Brain microvascular endothelial cell (primary cell): ENCODE results near the gene ME2.

Experiments
- DNase-seq: peaks from one replicate; pipeline ENCODE4 v3.0.0-alpha.2; 2020
- H3K27ac ChIP-seq: fragments of 250-450 bp; sonication (Bioruptor Pico); 2 replicates; pipeline ENCODE4 v1.5.1; 2020; ENCODE audit warnings: mild to moderate bottlenecking, moderate library complexity
- H3K27me3 ChIP-seq: fragments of 250-450 bp; sonication (Bioruptor Pico); replicated peaks from 2 replicates; pipeline ENCODE4 v1.5.1; 2020; ENCODE audit warnings: mild to moderate bottlenecking
- H3K36me3 ChIP-seq: fragments of 250-450 bp; sonication (Bioruptor Pico); replicated peaks from 2 replicates; pipeline ENCODE4 v1.5.1; 2020; ENCODE audit warnings: mild to moderate bottlenecking
- H3K4me3 ChIP-seq: 2 replicates; pipeline ENCODE4 v1.5.1; 2011; ENCODE audit warnings: low read depth, mild to moderate bottlenecking, control low read depth, low read length, moderate library complexity
- CTCF ChIP-seq: IDR thresholded peaks from 2 replicates; pipeline ENCODE4 v1.5.1; 2011; ENCODE audit warnings: low read depth, mild to moderate bottlenecking, moderate library complexity, low read length, control low read depth, inconsistent platforms; ENCODE audit errors: missing control alignments
- in situ Hi-C: cut with HindIII; loops from 2 replicates; pipeline ENCODE4 v1.10.0; 2017; ENCODE audit warnings: low sequenced_read_pairs, low pct_ligation_motif_present

Gene ME2

GRCh38 chr18:50848061-50848551 lies 30.8 kb upstream of the ME2 start:
- Histone ChIP-seq H3K36me3 (no peaks in the 10 kb centered on the region), H3K27me3 (no peaks in the 10 kb centered on the region), H3K27ac (no peak overlapping the region), H3K4me3 (no peak overlapping the region)
- TF ChIP-seq CTCF = no peak
- in situ Hi-C loops = no loop called here
- DNase-seq = no peak

- no peak for DNase-seq
- H3K36me3 ChIP-seq = no peaks in the 10 kb centered on the region
- no peak for TF ChIP-seq CTCF
- in situ Hi-C loops = no loop called here
- no peak overlapping the region for H3K4me3 ChIP-seq
- peak overlapping the region; percentile 27 for H3K27ac ChIP-seq
- no peaks in the 10 kb centered on the region for H3K27me3 ChIP-seq
These were observed 29.9 kb upstream of the ME2 start for GRCh38 chr18:50848991-50849390.

GRCh38 chr18:50849419-50849821 lies 29.5 kb upstream of the ME2 start:
- in situ Hi-C loops = no loop called here
- no peak for DNase-seq
- H3K27ac ChIP-seq = peak overlapping the region; percentile 27

GRCh38 chr18:50850307-50851065 lies 28.4 kb upstream of the ME2 start:
- H3K27me3 ChIP-seq = no peaks in the 10 kb centered on the region
- no peak for TF ChIP-seq CTCF
- in situ Hi-C loops = no loop called here
- H3K4me3 ChIP-seq = no peak overlapping the region
- H3K27ac ChIP-seq = no peak overlapping the region
- DNase-seq = no peak
- H3K36me3 ChIP-seq = no peaks in the 10 kb centered on the region

More at GRCh38 chr18:50849419-50849821, 29.5 kb upstream of the ME2 start:
- Histone ChIP-seq H3K4me3 (no peak overlapping the region), H3K27me3 (no peaks in the 10 kb centered on the region), H3K36me3 (no peaks in the 10 kb centered on the region)
- no peak for TF ChIP-seq CTCF

- H3K36me3 ChIP-seq = no peaks in the 10 kb centered on the region
- DNase-seq = peak; percentile 79
- no peaks in the 10 kb centered on the region for H3K27me3 ChIP-seq
- peak overlapping the region; percentile 44 for H3K27ac ChIP-seq
- H3K4me3 ChIP-seq = no peak overlapping the region
- in situ Hi-C loops = no loop called here
- no peak for TF ChIP-seq CTCF
These were observed 25.1 kb upstream of the ME2 start for GRCh38 chr18:50853863-50854271.
